GM19455 (cell line): ENCODE data around the gene CCNK.

Experiments
- ATAC-seq: cut with Tn5 transposase; IDR thresholded peaks from one replicate; pipeline ENCODE4 v1.9.1; 2021; ENCODE audit not compliant: unreplicated experiment

CCNK gene

DNA sequence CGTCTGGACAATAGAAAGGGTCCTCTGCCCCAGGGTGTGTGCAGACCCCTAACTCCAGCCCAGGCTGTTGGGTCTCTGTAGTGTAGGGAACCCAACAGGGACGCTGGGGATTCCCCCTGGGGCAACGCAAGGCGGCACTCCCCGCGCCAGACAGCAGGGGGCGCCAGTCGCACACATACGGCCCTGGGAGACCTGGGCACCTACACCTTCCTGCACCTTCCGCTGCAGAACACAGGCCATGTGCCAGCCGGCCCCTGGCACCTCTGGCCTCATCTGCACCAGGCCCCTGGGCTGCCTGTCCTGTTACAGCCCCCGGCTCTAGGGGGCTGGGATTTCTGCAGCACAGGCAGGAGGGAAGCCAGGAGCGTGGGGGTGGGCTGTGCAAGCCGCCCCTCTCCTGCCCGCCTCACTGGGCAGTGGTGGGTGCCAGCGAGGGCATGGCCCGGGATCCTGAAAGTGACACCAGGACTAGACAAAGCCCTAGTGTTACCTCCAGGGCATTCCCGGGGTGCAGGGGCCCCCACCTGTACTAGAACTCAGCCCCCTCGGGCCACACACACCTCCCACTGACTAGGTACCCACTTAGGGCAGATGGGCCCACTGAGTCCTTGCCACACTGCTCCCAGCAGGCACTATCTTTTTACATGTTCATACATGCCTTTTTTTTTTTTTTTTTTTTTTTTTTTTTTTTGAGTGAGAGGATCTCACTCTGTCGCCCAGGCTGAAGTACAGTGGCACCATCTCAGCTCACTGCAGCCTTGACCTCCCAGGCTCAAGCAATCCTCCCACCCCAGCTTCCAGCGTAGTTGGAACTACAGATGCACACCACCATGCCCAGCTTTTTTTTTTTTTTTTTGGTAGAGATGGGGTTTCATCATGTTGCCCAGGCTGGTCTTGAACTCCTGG lies 37.5 kb downstream of the CCNK start:
- ATAC-seq: peak; percentile 61

DNA sequence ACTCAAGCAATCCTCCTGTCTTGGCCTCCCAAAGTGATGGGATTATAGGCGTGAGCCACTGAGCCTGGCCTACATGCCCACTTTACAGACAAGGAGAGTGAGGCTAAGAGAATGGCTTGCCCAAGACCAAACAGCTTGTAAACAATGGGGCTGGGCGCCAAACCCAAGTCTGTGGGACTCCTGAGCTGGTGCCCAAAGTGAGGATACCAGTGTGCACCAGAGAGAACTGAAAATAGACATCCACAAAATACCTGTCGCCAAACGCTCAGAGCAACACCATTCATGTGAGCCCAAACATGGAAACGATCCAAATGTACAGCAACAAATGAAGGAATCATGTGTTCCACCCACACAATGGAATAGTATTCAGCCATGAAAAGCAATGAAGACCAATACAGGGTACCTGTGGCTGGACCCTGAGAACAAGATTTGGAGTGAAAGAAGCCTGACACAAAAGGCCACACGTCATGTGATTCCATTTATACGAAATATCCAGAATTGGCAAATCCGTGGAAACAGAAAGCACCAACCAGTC lies 38.2 kb downstream of the CCNK start:
- ATAC-seq: no peak

DNA sequence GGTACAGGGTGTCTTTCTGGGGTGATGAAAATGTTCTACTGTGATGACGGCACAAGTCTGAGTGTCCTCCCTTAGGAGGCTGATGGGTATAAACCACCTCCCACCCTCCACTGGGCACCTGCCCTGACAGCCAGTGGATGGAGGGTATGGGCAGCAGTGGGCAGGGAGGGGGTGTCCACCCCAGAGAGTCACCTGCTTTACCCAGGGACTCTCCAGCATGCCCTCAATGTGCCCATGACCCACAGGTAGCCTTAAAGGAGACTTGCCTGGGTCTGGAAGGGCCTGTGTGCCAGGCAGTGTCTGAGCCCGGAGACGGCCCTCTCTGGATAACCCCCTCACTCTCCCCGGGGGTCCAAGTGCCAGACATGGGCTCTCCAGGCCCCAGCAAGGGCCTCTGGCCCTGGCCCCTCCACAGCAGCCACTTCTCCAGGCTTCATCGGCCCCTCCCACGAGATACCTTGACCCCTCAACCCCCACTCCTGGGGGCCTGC lies 38.8 kb downstream of the CCNK start:
- ATAC-seq: no peak

DNA sequence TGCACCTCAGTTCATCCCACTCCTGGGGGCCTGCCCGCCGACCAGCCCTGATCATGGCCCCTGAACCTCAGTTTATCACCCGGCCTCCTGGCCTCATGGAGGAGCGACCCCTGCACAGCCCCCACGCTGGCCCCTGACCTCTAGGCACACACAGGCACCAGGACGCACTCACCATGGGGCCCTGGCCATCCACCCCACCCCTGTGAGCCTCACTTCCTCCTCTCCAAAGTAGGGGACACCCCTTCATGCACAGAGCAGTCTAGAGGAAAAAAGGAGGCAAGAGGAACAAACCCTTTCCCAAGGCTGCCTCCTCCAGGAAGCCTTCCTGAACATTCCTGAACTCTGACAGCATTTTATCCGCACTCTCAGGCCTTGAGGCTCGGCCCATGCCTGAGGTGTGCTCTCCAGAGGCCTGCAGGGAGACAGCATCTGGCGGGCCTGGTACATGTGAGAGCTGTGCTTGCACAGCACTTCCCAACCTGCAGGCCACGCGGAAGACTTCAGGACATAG lies 39.4 kb downstream of the CCNK start:
- no peak for ATAC-seq

DNA sequence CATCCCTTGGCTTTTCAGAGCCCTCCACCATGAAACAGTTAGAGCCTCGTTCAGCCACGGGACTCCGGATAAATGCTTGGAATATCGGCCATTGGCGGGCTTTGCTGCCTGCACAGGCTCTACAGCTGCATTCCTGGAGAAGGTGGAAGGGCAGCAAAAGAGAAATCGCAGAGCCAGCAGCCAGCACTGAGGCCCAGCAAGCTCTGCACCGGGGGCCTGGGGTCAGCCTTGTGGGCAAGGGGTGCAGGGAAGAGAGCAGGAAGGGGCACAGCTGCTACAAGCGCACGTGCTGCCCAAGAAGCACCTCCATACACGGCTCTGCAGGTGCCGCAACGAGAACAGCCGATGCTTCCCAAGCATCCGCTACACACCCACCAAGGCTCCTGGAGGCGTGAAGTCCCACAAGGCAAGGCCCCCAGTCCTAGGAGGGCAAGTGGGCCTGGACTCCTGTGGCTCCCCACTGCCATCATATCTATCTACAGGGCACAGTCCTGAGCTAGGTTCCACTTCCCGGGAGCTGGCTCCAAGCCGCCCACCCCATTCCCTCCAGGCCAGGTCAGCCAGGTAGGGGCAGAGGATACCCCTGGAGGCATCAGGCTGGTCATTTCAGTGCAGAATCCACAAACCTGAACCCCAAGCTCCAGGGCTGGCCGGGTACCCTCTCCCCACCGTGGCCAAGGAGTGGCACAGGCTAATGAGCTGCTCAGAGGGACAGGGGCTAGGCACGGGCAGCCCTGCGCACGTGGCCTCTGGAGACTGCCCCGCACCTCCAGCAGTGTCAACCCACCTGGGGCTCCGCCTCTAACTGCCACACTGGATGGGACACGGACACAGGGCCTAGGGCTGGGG lies 40.2 kb downstream of the CCNK start:
- no peak for ATAC-seq

DNA sequence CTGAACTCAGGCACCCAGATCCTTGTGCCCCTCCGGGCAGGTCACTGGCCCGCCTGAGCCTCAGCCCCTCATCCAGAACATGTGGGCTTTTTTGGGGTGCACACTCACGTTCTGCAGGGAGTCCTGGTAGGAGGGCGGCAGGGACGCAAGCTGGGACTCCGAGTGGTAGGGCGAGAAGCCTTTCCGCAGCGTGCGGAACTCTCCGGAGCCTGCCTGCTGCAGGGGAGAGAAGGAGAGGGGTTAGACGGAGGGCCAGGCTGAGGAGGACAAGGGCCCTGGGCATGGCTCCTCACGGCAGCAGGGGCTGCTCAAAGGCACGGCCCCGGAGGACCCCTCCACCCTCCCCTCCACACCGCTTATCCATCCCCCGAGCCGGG lies 40.8 kb downstream of the CCNK start:
- no peak for ATAC-seq

DNA sequence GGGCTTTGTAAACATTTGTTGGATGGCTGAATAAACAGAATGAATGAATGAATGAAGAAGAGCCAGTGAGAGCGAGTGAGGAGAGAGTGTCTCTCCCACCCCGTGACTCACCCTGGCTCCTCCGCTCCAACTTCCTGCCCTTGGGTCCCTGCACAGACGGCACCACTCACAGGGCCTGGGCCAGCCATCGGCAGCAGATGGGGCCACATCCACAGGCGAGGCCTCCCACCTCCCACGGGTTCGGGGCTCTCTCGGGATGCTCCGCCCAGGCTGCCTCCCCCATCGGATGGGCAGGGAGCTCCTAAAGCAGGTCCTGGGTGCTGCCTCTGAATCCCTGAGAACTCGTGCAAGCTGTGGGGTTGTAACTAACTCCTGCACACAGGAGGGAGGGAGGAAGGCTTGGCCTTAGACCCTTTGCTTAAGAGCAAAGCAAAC lies 41.3 kb downstream of the CCNK start:
- ATAC-seq: no peak

DNA sequence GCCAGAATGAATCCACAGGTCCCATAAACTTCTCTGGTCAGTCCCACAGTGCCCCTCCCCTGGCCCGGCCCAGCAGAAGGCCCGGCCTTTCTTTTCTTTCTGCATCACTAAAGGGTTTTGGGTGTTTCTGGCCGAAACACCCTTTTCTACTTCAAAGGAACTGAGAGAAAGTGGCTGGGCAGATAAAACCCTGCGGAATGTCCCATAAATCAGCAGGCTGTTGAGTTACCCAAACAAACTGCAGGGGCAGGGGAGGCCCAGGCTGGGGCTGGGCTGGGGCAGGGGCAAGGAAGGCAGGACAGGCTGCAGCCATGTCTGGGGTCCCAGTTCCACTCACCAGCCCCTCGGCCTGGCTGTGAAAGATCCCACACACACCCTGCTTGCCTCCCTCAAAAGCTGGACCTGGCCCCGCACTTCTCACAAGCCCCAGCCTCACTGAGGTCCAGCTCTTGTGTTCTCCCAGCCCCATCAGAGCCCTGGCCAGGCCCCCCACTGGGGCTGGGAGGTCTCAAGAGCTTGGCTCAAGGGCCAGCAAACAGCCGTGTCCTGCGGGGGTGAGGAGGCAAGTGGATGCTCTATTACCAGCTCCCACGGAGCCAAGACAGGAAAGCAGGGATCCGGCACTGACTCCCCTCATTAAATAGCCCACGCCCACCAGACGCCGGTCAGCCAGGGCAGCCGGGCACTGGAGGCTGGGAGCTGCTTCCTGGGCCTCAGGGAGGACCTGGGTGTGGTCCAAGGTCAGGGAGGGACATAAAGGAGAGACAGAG lies 41.9 kb downstream of the CCNK start:
- no peak for ATAC-seq

DNA sequence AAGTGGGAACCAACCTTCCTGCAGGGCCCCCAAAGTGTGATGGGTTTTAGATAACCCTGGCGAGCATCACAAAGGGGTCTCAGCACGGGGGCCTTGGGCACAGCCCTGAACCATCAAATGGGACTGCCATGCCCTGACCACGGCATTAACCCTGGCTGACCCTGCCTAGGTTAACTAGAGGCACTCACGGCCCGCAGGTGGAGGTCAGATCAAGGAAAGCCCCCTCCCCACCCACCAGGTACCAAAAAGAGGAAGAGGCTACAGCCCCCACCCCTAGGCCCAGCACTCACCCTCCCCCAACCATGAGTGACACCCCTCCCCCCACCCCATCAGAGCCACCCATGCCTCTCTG lies 42.5 kb downstream of the CCNK start:
- no peak for ATAC-seq

DNA sequence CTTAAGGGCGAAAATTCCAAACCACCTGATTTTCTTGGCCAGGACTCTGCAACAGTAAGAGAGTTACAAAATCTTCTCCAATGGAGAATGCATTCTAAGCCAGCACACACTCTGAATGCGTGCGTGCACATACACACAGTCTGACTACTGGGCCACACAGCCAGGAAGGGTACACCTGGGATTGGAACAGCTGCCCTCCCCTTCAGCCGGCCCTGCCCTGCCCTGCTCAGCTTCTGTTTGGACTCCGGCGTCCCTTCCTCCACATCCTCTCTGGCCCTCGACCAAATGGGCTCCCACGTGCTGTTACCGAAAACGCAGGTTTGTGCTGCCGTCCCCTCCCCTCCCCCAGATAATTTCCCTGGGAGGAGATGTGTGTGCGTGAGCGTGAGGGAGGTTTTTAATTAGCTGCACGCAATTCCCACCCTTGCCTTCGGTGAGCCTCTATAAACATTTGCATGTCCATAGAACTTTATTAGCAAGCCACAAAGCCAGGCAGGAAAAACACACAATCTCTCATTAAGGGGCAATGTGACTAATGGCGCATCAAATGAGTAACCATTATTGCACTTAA lies 43.0 kb downstream of the CCNK start:
- ATAC-seq: no peak

DNA sequence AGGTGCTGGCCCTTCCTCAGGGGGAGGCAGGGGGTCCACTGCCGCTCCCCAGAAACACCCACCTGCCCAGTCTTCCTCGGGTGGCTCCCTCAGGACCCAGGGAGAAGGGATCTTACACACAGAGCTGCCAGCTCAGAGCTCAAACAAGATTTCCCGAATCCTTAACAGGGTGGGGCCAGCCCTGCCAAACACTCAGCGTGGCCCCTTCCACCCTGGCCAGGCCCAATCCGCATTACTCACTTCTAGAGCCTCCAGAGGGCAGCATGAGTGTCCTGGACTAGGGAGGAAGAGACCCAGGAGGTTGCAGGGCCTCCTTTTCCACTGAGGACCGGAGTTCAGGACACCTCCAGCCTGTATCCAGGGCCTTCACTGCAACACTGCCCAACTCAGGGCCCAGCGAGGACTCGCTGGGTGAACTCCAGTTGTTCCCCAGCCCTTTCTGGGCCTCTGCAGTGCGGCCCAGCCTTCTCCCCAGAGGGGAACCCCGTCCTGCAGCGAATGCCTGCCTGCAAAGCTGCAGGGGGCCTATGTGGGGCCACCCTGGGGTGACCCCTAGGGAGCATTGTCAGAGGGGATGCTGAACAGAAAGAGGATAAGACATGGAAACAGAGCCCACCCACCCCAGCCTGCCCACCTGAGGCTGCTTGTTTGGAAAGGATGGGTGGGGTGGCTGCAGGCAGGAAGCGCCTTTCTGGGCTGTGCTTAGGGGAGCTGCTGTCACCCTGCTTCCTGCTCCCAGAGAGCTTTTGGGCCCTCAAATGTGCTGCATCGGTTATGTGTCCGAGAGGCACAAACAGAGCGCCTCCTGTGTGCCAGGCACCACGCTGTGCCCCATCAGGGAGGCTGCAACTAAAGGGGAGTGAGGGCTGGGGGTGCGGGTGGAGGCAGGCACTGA lies 43.8 kb downstream of the CCNK start:
- ATAC-seq: no peak

DNA sequence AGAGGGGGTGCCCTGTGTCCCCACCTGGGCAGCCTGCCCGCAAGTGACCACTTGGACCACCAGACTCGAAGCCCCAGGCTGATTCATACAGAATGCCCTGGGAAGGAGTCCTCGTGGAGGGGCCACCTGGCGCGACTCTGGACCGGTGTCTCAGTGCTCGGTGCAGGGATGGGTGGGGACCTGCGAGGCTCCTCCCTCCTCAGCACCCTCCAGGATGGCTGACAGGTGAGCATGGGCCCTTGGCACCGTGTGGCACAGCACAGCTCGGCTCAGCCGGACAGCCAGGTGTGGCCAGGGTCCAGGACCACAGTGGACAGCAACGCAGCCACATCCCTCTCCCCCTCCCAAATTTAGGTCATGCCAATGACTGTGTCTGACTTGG lies 44.5 kb downstream of the CCNK start:
- ATAC-seq: no peak

DNA sequence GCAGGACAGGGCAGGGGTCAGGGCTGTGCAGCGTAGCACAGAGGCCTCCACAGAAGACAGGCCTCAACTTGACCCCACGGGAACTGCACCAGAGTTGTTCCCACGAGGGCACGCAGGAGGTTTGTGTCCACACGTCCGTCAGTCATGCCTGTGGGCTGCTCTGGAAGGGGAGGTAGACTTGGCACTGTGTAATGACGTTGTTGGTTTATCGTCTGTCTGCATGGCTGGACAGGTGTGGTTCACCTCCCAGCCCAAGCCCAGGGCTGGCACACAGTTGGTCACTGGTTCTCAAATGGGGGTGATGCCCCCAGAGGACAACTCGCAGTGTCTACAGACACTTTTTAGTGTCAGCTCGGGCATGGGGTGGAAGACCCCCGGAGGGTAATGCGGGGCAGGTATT lies 45.8 kb downstream of the CCNK start:
- no peak for ATAC-seq

DNA sequence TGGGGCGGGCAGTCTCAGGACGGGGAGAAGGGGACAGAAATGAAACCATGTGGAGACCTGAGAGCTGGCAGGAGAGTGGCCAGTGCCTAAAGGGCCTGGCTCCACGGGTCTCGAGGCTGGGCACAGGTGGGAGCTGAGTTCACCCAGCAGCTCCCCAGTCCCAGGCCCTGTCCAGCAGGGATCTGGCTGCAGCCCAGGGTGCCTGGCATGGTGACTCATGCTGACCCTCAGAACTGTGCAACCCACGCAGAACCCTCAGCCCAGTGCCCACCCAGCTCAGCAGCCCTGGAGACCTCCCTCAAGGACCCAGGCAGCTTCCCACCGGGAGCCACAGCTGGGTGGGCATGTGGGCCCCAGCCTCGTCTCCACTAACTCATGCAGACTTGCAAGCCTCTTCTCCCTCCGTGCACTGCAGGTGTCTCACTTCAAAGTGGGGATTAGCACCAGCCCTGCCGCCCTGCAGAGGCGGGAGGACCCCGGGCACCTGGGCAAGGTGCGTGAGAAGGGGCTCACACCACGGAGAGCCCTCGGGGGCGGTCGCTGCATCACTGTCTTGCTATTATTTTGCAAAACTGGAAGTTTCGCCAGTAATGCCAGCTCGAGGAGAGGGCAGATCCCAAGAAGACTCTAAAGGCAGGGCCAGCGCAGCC lies 46.3 kb downstream of the CCNK start:
- ATAC-seq: no peak

DNA sequence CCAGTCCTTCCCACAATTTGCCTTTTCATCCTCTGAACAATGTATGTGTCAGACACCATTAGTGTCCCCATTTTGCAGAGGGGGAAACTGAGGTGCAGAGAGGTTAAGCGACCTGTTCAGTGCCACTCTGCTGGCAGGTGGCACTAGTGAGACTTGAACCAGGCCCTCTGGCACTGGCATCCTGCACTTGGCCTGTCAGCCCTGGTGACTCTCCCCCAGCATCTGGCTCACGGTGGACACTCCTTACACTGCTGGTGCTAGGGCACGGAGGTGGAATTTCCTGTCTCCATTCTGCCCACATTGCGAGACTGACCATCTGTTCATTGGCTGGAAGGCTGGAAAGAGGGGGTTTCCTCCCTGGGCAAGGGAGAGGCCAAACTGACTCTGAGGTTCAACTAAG lies 48.7 kb downstream of the CCNK start:
- ATAC-seq: no peak

DNA sequence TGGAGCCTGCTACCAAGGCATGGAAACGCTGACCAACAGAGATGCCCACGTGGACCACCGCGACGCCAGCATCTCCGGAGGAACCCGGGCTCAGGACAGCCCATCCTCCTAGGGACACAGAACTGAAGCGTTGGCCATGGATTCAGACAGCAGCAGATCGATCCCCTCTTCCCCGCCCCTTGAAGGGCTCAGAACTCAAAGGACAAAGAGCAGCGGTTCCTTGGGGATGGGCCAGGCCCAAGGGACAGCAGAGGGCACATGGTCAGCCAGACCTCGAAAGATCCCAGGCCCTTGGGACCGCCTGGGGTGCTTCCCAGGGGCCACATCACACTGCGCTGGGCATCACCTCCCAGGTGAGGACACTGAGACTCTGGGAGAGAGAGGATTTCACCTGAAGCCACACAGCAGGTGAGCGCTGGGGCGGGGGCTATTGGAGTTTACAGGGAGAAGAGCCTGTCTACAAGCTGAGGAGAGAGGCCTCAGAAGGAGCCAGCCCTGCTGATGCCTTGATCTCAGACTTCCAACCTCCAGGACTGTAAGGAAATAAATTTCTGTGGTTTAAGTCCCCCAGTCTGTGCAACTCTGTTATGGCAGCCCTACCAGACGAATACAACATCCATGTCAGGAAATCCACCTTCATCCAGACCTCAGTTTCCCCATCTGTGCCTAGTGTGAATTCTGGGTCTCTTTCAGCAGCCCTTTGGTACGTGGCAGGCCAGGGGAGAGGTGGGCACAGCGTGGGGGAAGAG lies 49.4 kb downstream of the CCNK start:
- ATAC-seq: no peak

DNA sequence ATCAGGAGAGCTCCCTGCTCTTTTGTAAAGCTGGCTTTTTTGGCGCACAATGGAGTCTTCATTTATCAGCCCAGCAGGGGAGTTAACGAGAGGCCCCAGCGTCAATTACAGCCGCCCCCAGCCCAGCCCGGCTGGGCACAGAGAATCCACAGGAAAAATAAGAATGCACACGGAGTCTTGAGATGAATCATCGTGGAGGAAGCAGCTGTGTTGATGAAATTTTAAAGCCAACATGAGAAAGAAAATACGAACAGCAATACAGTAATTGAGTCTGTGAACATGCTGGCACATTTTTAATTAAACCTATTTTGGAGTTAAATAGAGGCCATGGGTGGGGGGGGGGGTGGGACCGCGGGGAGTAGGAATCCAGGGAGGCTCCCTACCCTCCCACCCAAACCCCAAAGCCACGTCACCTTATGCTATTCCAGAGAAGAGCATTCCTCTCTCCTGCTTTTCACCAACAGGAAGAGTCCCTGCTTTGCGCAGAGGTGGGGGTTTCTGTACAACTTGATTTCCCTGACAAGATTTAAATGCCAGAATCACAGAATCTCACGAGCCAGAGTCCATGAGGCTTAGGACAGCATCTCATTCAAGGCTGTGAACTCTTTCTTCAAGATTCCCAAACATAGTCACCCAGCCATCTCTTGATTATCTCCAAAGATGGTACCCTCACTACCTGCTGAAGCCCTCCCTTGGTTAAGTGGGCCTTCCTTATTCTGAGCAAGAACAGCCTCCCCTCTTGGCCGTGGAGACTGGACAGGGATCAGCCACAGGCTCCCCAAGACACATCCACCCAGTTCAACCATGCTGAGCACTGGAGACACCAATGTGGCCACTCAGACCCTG lies 50.3 kb downstream of the CCNK start:
- ATAC-seq: no peak
